IPS-15b (cell line): Measurements from ENCODE around the gene PTGIR.

ENCODE experiments used
- H3K27me3 ChIP-seq: one replicate; pipeline ENCODE4 v1.6.1; 2013; ENCODE audit warnings: low read length; ENCODE audit not compliant: control insufficient read depth, insufficient read depth
- H3K36me3 ChIP-seq: one replicate; pipeline ENCODE4 v1.6.1; 2013; ENCODE audit warnings: low read length; ENCODE audit not compliant: control insufficient read depth, insufficient read depth
- H3K4me1 ChIP-seq: one replicate; pipeline ENCODE4 v1.6.1; 2013; ENCODE audit warnings: mild to moderate bottlenecking, low read length; ENCODE audit not compliant: control insufficient read depth, insufficient read depth
- H3K4me3 ChIP-seq: one replicate; pipeline ENCODE4 v1.5.1; 2013; ENCODE audit warnings: low read depth, low read length
- H3K9ac ChIP-seq: one replicate; pipeline ENCODE4 v1.6.1; 2013; ENCODE audit warnings: low read depth, mild to moderate bottlenecking, low read length
- H3K9me3 ChIP-seq: one replicate; pipeline ENCODE4 v1.6.1; 2013; ENCODE audit warnings: mild to moderate bottlenecking, low read length; ENCODE audit not compliant: control insufficient read depth, insufficient read depth

PTGIR gene

DNA sequence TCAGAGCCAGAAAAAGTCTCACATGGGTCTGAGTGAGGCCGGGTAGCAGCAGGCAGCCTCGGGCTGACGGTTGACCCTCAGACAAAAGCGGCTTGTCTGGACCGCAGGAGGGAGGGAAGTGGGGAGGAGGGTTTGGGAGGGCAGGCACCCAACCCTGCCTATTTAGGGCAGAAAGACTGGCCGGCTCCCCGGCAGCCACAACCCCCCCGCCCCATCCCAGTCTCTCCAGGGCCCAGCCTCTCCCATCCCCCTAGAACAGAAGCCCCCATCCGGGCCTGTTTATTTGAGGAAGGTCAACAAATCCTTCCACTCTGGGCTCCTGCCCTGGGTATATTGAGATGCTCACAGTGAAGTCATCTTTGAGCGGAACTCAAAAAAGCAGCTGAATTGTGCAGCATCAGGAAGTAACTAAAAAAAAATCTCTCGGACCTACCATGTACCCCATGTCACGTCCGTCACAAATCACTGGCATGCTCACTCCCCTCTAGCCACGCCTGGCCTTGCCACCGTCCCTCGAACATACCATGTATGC is 29.8 kb upstream of the PTGIR start:
- H3K9ac ChIP-seq = no peak overlapping the region

DNA sequence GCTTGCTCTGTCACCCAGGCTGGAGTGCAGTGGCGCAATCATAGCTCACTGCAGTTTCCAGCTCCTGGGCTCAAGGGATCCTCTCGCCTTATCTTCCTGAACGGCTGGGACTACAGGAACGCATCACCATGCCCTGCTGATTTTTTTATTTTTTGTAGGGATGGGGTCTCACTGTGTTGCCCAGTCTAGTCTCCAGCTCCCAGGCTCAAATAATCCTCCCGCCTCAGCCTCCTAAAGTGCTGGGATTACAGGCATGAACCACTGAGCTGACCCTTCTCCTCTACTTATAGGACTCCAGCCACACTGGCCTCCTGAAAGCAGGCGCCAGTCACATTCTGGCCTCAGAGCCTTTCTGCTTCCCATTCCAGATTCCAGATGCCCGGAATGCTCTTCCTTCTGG is 25.6 kb upstream of the PTGIR start:
- H3K27me3 ChIP-seq = peaks cover 39% of the 10 kb centered on the region

More for the DNA sequence above, 29.8 kb upstream of the PTGIR start:
- no peak overlapping the region for H3K4me3 ChIP-seq
- peaks cover 8% of the 10 kb centered on the region for H3K27me3 ChIP-seq
- no peaks in the 10 kb centered on the region for H3K36me3 ChIP-seq
- H3K4me1 ChIP-seq = peaks cover 12% of the 10 kb centered on the region
- no peaks in the 10 kb centered on the region for H3K9me3 ChIP-seq

DNA sequence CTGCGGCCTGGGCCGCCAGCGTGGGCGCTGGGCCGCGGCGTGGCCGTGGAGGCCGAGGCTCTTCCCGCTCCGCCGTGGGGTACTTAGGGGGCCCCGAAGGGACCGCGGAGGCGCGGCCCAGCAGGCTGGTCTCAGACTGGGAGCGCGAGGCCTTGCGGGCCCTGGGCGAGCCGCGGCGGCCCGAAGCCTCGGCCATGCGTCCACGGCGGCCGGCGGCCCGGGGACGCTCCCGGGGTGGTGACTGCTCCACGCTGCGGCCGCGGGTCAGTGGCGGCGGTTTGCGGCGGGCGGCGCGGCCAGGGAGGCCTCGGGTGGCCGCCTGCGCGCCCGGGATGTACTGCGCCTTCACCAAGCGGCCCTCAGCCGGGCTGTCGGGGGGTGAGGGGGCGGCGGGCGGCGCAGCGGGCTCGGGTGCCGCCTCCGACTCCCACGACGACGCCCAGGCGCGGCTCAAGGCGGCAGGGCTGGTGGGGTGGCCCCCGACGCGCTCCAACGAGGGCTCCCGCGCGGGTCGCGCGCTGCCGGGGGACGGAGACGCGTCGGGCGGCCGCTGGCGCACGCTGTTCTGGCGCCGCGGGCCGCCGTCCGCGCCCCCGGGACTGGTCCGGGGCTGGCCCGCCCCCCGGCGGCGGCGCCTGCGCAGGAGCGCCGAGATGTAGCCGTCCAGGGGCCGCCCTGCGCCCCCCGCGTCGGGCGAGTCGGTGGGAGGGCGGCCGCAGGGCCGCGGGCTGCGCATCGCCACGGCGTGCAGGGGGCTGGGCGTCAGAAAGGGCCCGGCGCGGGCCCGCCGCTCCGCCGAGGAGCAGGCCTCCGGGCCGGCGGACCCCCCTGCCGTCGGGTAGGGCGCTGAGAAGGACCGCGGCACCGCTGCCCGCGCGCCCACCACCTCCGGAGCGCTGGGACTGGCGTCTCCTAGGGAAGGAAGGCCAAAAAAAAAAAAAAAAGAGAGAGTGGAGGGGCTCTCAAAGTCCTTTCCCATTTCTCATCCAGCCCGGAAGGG is 24.4 kb upstream of the PTGIR start:
- peaks cover 39% of the 10 kb centered on the region for H3K27me3 ChIP-seq
- peaks cover 9% of the 10 kb centered on the region for H3K4me1 ChIP-seq
- H3K9me3 ChIP-seq = no peaks in the 10 kb centered on the region
- no peak overlapping the region for H3K9ac ChIP-seq
- peak overlapping the region; percentile 50 for H3K4me3 ChIP-seq
- no peaks in the 10 kb centered on the region for H3K36me3 ChIP-seq

More for the DNA sequence above, 25.6 kb upstream of the PTGIR start:
- H3K36me3 ChIP-seq = no peaks in the 10 kb centered on the region
- no peak overlapping the region for H3K4me3 ChIP-seq
- no peak overlapping the region for H3K9ac ChIP-seq
- H3K9me3 ChIP-seq = no peaks in the 10 kb centered on the region
- peaks cover 11% of the 10 kb centered on the region for H3K4me1 ChIP-seq

DNA sequence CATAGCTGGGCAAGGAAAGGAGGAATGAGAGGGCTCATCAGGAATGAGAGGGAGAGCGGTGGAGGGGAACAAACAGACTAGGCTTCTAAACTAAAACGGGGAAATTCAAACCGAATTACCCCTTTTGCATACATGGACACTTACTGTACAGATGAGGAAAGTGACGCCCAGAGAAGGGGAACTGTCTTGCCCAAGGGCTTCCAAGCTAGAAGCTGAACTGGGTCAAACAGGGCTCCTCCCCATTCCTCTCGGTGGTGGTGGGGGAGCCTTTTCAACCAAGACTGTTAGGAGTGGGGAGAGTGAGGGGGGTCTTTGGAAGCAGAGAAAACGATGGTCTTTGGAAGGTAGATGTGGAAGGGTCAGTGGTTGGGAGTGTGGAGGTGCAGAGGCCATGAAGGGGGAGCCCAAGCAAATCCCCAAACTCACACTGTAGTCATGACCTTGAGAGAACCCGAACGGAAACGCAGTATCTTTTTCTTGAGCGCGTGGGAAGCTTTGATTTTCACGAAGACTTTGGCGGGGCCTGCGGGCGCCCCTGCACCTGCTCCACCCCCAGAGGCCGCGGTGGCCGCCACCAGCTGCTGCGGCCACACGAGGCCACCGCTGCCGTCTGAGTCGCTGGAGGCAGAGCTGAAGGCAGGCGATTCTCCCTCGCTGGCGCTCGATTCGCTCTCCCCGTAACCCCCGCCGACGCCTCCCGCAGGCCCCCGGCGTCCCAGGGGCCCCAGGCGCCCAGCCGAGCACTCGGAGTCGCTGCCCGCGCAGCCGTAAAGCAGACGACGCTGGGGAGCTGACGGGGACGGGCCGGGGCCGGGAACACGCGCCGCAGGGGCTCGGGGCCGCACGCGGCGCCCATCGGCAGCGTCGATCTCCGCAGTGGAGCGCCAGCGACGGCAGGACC is 23.4 kb upstream of the PTGIR start:
- Histone ChIP-seq H3K27me3 (peaks cover 39% of the 10 kb centered on the region), H3K36me3 (no peaks in the 10 kb centered on the region), H3K4me3 (peak overlapping the region; percentile 18), H3K4me1 (peaks cover 6% of the 10 kb centered on the region), H3K9me3 (no peaks in the 10 kb centered on the region), H3K9ac (no peak overlapping the region)

DNA sequence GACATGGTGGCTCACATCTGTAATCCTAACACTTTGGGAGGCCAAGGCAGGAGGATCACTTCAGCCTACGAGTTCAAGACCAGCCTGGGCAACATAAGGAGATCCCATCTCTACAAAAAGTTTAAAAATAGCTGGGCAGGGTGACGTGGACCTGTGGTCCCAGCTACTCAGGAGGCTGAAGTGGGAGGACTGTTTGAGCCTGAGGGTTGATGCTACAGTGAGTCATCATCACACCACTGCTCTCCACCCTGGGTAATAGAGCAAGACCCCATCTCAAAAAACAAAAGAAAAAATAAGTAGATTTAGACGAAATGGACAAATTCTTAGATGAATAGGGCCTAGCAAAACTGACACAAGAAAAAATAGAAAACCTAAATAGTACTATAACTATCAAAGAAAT is 21.5 kb upstream of the PTGIR start:
- H3K36me3 ChIP-seq = no peaks in the 10 kb centered on the region
- H3K9me3 ChIP-seq = no peaks in the 10 kb centered on the region
- H3K27me3 ChIP-seq = peaks cover 44% of the 10 kb centered on the region
- no peak overlapping the region for H3K9ac ChIP-seq
- H3K4me3 ChIP-seq = no peak overlapping the region
- H3K4me1 ChIP-seq = peaks cover 6% of the 10 kb centered on the region

DNA sequence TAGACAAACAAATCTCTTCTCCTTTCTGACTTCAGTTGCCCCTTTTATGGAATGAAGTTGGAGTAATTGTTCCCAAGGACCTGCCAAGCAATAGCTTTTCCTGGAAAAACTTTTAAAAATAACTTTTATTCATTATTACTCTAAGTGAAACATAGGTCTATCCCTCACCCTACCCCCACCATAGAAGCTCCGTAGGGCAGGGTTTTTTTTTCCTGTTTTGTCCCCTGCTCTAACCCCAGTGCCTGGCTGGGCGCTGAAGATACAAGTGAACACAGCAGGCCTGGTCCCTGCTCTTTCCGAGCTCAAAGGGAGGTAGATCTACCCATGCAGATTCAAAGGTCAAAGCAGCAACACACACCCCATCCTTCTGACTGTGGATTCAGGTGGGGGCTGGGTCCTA is 19.8 kb upstream of the PTGIR start:
- H3K36me3 ChIP-seq = no peaks in the 10 kb centered on the region

DNA sequence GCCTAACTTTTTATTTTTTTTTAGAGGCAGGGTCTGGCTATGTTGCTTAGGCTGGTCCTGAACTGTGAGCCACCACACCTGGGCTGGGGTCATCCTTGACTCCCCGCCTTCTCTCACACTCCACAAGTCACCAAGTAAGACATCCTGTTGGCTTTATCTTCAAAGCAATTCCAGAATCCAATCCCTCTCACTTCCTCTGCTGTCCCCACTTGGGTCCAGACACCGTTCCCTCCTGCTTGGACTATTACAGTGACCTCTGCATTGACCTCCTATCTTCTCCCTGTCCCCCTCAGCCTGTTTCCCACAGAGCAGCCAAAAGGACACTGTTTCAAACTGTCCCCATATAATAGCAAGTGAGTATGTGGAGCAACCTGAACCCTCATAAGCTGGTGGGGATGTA is 15.8 kb upstream of the PTGIR start:
- Histone ChIP-seq H3K4me3 (no peak overlapping the region), H3K9ac (no peak overlapping the region), H3K36me3 (no peaks in the 10 kb centered on the region), H3K27me3 (peaks cover 47% of the 10 kb centered on the region), H3K4me1 (peaks cover 10% of the 10 kb centered on the region), H3K9me3 (no peaks in the 10 kb centered on the region)

More for the DNA sequence above, 19.8 kb upstream of the PTGIR start:
- no peak overlapping the region for H3K4me3 ChIP-seq
- peaks cover 50% of the 10 kb centered on the region for H3K27me3 ChIP-seq
- no peak overlapping the region for H3K9ac ChIP-seq
- no peaks in the 10 kb centered on the region for H3K9me3 ChIP-seq
- H3K4me1 ChIP-seq = peaks cover 8% of the 10 kb centered on the region

DNA sequence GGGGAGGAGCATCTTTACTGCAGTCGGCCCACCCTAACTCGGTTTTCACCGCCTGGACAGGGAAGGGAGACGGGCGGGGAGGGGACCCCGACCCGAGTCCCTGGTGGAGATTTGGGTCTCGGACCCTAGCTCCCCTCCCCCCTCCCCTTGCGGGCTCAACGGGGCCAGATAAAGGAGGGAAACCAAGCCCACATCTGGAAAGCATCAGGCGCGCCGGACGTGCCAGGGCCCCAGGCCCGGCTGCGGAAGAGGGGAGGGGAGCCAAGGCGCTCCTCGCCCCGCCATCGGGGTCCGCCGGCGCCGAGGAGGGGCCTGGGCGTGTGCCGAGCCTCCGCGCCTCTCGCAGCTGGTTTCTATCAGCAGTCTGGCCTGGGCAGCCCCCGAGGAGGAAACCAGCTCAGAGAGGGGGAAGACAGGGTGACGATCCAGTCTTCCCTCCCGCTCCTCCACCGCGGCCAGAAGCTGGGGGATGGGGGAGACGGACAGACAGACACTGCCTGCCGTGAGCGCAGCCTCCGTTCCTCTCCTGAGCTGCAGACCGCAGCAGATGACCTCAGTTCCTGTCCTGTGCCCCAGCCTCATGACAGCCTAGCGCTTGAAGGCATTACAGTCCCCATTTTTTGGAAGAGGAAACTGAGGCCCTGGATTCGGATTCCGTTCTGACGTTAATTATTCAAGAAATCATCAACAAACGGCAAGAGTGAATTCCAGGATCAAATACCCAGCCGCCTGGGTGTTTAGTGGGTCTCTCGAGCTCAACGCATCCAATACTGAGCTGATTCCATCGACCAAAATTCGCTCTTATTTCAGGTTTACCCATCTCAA is 14.7 kb upstream of the PTGIR start:
- peaks cover 51% of the 10 kb centered on the region for H3K27me3 ChIP-seq
- H3K36me3 ChIP-seq = no peaks in the 10 kb centered on the region
- H3K4me1 ChIP-seq = peaks cover 8% of the 10 kb centered on the region
- no peak overlapping the region for H3K9ac ChIP-seq
- no peaks in the 10 kb centered on the region for H3K9me3 ChIP-seq
- H3K4me3 ChIP-seq = peak overlapping the region; percentile 92

DNA sequence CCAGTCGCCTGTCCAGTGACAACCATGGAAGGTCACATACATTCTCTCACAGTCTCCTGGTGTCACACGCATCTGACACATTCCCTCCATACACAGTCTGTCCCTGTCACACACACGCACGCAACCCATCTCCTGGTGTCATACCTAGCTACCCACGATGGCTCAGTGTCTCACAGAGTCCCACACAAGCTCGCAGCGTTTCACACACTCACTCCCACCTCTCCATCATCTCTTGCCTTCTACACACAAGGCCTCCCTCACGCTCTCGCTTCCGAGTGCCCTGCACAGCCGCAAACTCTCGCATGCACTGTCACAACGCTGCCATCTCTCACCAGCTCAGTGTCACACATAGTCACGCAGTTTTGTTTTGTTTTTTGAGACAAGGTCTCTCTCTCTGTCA is 12.3 kb upstream of the PTGIR start:
- H3K4me1 ChIP-seq = peaks cover 13% of the 10 kb centered on the region
- H3K9me3 ChIP-seq = no peaks in the 10 kb centered on the region
- H3K4me3 ChIP-seq = no peak overlapping the region
- no peaks in the 10 kb centered on the region for H3K36me3 ChIP-seq
- H3K9ac ChIP-seq = no peak overlapping the region
- peaks cover 66% of the 10 kb centered on the region for H3K27me3 ChIP-seq

DNA sequence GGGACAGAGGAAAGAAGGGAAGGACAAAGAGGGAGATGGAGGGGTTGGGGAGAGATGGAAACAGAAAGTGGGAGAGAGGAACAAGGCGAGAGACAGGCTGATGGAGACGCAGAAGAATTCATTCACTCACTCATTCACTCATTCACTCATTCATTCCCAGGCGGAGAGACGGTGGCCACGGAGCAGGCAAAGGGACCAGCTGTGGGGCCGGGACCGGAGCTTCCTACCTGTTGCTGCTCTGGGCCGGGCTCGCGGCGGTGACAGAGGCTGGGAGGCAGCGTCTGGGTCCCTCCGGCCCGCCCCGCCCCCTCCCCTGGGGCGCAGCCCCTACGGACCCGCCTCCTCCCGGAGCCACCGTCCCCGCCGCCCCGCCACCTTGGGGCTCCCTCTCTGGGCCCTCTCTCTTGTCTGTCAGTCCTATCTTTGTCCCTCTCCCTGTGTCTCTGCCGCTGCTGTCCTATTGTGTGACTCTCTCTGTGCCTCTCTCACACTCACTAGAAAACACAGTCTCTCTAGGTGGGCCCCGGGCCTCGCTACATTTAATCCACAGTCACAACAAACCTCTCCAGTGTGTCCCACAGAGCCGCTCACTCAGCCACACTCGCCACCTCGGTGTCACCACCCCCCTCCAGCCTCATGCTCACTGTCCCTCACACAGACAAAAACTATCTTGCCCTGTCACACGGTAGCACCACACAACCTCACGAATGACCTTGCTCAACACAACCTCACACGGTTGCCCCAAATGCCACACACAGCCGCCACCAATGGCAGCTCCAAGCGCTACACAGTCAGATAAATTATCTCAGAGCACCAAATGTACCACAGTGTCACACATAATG is 11.3 kb upstream of the PTGIR start, which contains the start of gene GNG8:
GNG8 (minus strand) TSS at position 283 of the 842 bp plus-strand sequence. CDS start 1,520 bp downstream, outside the sequence.
- H3K4me1 ChIP-seq = peaks cover 13% of the 10 kb centered on the region
- peak within 1 kb of the TSS; percentile 75 for H3K4me3 ChIP-seq
- no peaks in the 10 kb centered on the region for H3K36me3 ChIP-seq
- H3K27me3 ChIP-seq = peaks cover 62% of the 10 kb centered on the region
- no peak within 1 kb of the TSS for H3K9ac ChIP-seq
- no peaks in the 10 kb centered on the region for H3K9me3 ChIP-seq
